SH-SY5Y (cell line): Measurements from ENCODE around the gene CRY1.

Experiments
- GATA2 ChIP-seq: IDR thresholded peaks from 2 replicates; pipeline ENCODE4 v1.6.1; 2011; ENCODE audit warnings: mild to moderate bottlenecking, low read depth, low read length
- GATA3 ChIP-seq: IDR thresholded peaks from 2 replicates; pipeline ENCODE4 v1.6.1; 2011; ENCODE audit warnings: low read depth, mild to moderate bottlenecking, low read length, moderate library complexity

CRY1 gene

GRCh38 chr12:107122452-107122958 lies 29.2 kb upstream of the CRY1 start:
- TF ChIP-seq GATA3 (no peak), GATA2 (no peak)

- TF ChIP-seq GATA3 (no peak), GATA2 (no peak)
Observed at GRCh38 chr12:107119091-107119490, 25.7 kb upstream of the CRY1 start.

GRCh38 chr12:107118624-107119023 lies 25.3 kb upstream of the CRY1 start:
- TF ChIP-seq GATA3: no peak
- no peak for TF ChIP-seq GATA2

- no peak for TF ChIP-seq GATA3
- TF ChIP-seq GATA2: no peak
Observed at GRCh38 chr12:107115119-107115518, 21.8 kb upstream of the CRY1 start.

- TF ChIP-seq GATA3 (no peak), GATA2 (no peak)
Observed at GRCh38 chr12:107111314-107111713, 18.0 kb upstream of the CRY1 start.

- TF ChIP-seq GATA2: no peak
- TF ChIP-seq GATA3: no peak
Observed at GRCh38 chr12:107109726-107110719, 16.7 kb upstream of the CRY1 start.

GRCh38 chr12:107108995-107109508 lies 15.7 kb upstream of the CRY1 start:
- TF ChIP-seq GATA2 (no peak), GATA3 (no peak)

GRCh38 chr12:107107381-107107780 lies 14.0 kb upstream of the CRY1 start:
- TF ChIP-seq GATA2 (no peak), GATA3 (no peak)

- TF ChIP-seq GATA2: no peak
- no peak for TF ChIP-seq GATA3
Observed at GRCh38 chr12:107106241-107107025, 13.1 kb upstream of the CRY1 start.

- TF ChIP-seq GATA2 (no peak), GATA3 (no peak)
Observed at GRCh38 chr12:107105410-107105703, 12.0 kb upstream of the CRY1 start.

- no peak for TF ChIP-seq GATA2
- no peak for TF ChIP-seq GATA3
Observed at GRCh38 chr12:107103516-107103915, 10.2 kb upstream of the CRY1 start.

- TF ChIP-seq GATA3 (no peak), GATA2 (no peak)
Observed at GRCh38 chr12:107103097-107103496, 9.7 kb upstream of the CRY1 start.

GRCh38 chr12:107102294-107102693 lies 8.9 kb upstream of the CRY1 start:
- TF ChIP-seq GATA3 (no peak), GATA2 (no peak)

GRCh38 chr12:107101651-107102050 lies 8.3 kb upstream of the CRY1 start:
- TF ChIP-seq GATA3 (no peak), GATA2 (no peak)

- TF ChIP-seq GATA2 (no peak), GATA3 (no peak)
Observed at GRCh38 chr12:107099917-107100316, 6.6 kb upstream of the CRY1 start.
